ENCODE results near the gene MYO16.

DNA sequence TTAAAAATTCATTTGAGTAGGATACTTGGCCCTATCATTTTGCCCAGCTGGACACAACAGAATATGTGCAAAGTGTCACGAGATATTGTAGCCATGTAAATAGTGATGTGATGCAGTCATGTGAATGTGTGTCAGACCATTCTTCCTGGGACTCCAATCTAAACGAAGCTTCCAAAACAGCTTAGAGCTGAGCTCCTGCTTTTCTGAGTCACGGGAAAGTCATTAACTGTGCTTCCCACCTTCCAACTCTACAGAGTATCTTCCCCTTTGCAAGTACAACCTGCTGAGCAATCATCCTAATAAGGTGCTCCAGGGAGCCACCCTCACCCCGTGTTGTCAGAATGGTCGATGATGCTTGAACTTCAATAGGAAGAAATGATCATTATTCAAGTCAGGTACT is 294.7 kb downstream of the MYO16 start:
- TF ChIP-seq CTCF (IDR thresholded peaks at IDR 0.05) = no peak
- no peak for TF ChIP-seq POLR2A (IDR thresholded peaks at IDR 0.05)
